Measurements from ENCODE around the gene CEBPA.

DNA sequence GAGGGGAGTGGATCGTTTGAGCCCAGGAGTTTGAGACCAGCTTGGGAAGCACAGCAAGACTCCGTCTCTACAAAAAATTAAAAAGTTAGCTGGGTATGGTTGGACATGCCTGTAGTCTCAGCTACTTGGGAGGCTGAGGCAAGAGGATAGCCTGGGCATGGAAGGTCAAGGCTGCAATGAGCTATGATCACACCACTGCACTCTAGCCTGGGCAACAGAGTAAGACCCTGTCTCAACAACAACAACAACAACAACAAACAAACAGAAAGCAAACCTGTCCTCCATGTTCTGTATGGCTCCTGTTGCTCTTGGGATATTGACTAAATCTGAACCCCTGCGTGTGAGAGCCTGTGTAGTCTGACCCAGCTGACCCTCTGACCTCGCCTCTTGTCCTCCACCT is 14.9 kb downstream of the CEBPA start:
- TF ChIP-seq POLR2AphosphoS5 (IDR thresholded peaks at IDR 0.05; ENCODE audit: low read depth, low read length) (no peak), POLR2A (IDR thresholded peaks at IDR 0.05; ENCODE audit: low read depth, low read length) (no peak), TAF1 (IDR thresholded peaks at IDR 0.05; ENCODE audit: low read depth, low read length) (no peak), POU2F2 (IDR thresholded peaks at IDR 0.05; ENCODE audit: low read depth, low read length) (no peak)
